HepG2 (cell line): ENCODE data around the gene TNFRSF25. TPM values are rescaled to one million over a fixed set of nuclear protein-coding genes. Genes with fewer than 3 reads are reported as not detected.

Experiments
- ATAC-seq: fragments of 200-7000 bp; cut with Tn5 transposase; 3 replicates; pipeline ENCODE4 v1.9.1; 2020; ENCODE audit warnings: mild to moderate bottlenecking, moderate library complexity
- BruUV-seq: library from RNA; stranded (reverse); fragments of 400-500 nt; replicated peaks from 2 replicates; lab custom pipeline; 2021; lab: Mats Ljungman, UMichigan
- CTCF ChIA-PET: fragments of 300-600 bp; formaldehyde crosslinking; extraction: SDS; loops from one replicate; lab custom pipeline; 2021; ENCODE audit warnings: low total read pairs, inconsistent platforms, low intra/inter-chr PET ratio; lab: Yijun Ruan, JAX
- POLR2A ChIA-PET: fragments of 350-600 bp; sonication (Branson Sonifier 250); formaldehyde crosslinking; loops from one replicate; lab custom pipeline; 2020; ENCODE audit warnings: antibody characterized with exemption, inconsistent platforms; lab: Yijun Ruan, JAX
- DNase-seq: peaks from one replicate; pipeline ENCODE4 v3.0.0-alpha.2; 2015; ENCODE audit warnings: low spot score
- FAIRE-seq: peaks from 3 replicates; lab custom pipeline; 2011; peaks lifted over from hg19 to GRCh38; lab: Jason Lieb, UNC
- H2AFZ ChIP-seq: one replicate; pipeline ENCODE4 v1.6.1; 2011; ENCODE audit warnings: low read length, inconsistent platforms
- H3K27ac ChIP-seq: fragments of 300-600 bp; 3 replicates; pipeline ENCODE4 v1.8.0; 2011; ENCODE audit warnings: mixed run types, mild to moderate bottlenecking, mixed read lengths, low read length, inconsistent platforms; ENCODE audit not compliant: insufficient read depth; ENCODE audit errors: extremely low read length
- H3K27me3 ChIP-seq, 2 experiments: fragments of 200-600 bp in 1 of 2; 2 replicates in 1 of 2; 3 replicates in 1 of 2; pipeline versions ENCODE4 v1.6.0 to v1.8.0; 2011; ENCODE audit warnings: low read length in 2 of 2, mild to moderate bottlenecking in 2 of 2, moderate library complexity in 2 of 2, inconsistent platforms in 1 of 2; ENCODE audit not compliant: insufficient read depth in 2 of 2, control insufficient read depth in 1 of 2
- H3K36me3 ChIP-seq, 2 experiments: fragments of 200-600 bp in 1 of 2; replicated peaks in 1 of 2; 2 replicates in 1 of 2; 3 replicates in 1 of 2; pipeline versions ENCODE4 v1.5.1 to v1.8.0; 2011; ENCODE audit warnings: low read length in 2 of 2, inconsistent platforms in 1 of 2; ENCODE audit not compliant: insufficient read depth in 2 of 2, control insufficient read depth in 1 of 2
- H3K4me1 ChIP-seq: 2 replicates; pipeline ENCODE4 v1.5.1; 2012; ENCODE audit warnings: low read length, inconsistent platforms; ENCODE audit not compliant: insufficient read depth
- H3K4me2 ChIP-seq: 2 replicates; pipeline ENCODE4 v1.6.0; 2011; ENCODE audit warnings: low read depth, low read length, inconsistent platforms
- H3K4me3 ChIP-seq, 3 experiments: fragments of 200-600 bp in 1 of 3; sonication (generic), shearing (Covaris generic) in 1 of 3; replicated peaks in 1 of 3; 2 replicates each; pipeline ENCODE4 v1.5.1; 2011 to 2016; ENCODE audit warnings: low read length in 3 of 3, inconsistent platforms in 2 of 3, low read depth in 2 of 3, mild to moderate bottlenecking in 2 of 3, control low read depth in 1 of 3, mixed read lengths in 1 of 3; ENCODE audit not compliant: insufficient read depth in 1 of 3
- H3K79me2 ChIP-seq: one replicate; pipeline ENCODE4 v1.6.1; 2011; ENCODE audit warnings: low read length, inconsistent platforms; ENCODE audit not compliant: insufficient read depth
- H3K9ac ChIP-seq: 2 replicates; pipeline ENCODE4 v1.6.0; 2011; ENCODE audit warnings: mild to moderate bottlenecking, low read depth, low read length, inconsistent platforms; ENCODE audit not compliant: insufficient read depth
- H3K9me3 ChIP-seq: 2 replicates; pipeline ENCODE4 v1.5.1; 2012; ENCODE audit warnings: mild to moderate bottlenecking, low read length
- H4K20me1 ChIP-seq: 2 replicates; pipeline ENCODE4 v1.6.0; 2011; ENCODE audit warnings: inconsistent platforms, mild to moderate bottlenecking, low read length, moderate library complexity; ENCODE audit not compliant: insufficient read depth
- AGO2 ChIP-seq: fragments of 200-400 bp; formaldehyde crosslinking; optimal IDR thresholded peaks from 2 replicates; pipeline ENCODE3; 2017; ENCODE audit warnings: mild to moderate bottlenecking, low read depth, low read length, moderate library complexity
- FOXK2 ChIP-seq: fragments of 450-650 bp; IDR thresholded peaks from 2 replicates; pipeline ENCODE4 v1.6.1; 2016
- KDM1A ChIP-seq: IDR thresholded peaks from 2 replicates; pipeline ENCODE4 v1.6.1; 2016; ENCODE audit warnings: missing compliant biosample characterization
- MIXL1 ChIP-seq: IDR thresholded peaks from 2 replicates; pipeline ENCODE4 v1.6.1; 2016
- POLR2A ChIP-seq, 2 experiments: IDR thresholded peaks; 2 replicates each; pipeline ENCODE4 v1.6.1; 2011; ENCODE audit warnings: low read depth in 2 of 2, low read length in 2 of 2, mild to moderate bottlenecking in 1 of 2, moderate library complexity in 1 of 2; ENCODE audit not compliant: insufficient read depth in 1 of 2
- POLR2AphosphoS5 ChIP-seq: IDR thresholded peaks from 2 replicates; pipeline ENCODE4 v1.6.1; 2012; ENCODE audit warnings: low read depth, low read length
- RBFOX2 ChIP-seq: fragments of 200-400 bp; formaldehyde crosslinking; IDR thresholded peaks from 2 replicates; pipeline ENCODE4 v1.6.1; 2017; ENCODE audit warnings: low read depth, mild to moderate bottlenecking, low read length
- RBM39 ChIP-seq: fragments of 200-400 bp; formaldehyde crosslinking; IDR thresholded peaks from one replicate; pipeline ENCODE4 v1.6.1; 2018; ENCODE audit warnings: antibody characterized with exemption, mild to moderate bottlenecking, low read depth, low read length; ENCODE audit not compliant: poor library complexity, severe bottlenecking
- SALL1 ChIP-seq: sonication (generic); formaldehyde crosslinking; IDR thresholded peaks from 2 replicates; pipeline ENCODE4 v1.8.0; 2022; ENCODE audit warnings: mild to moderate bottlenecking, missing genetic modification reagents
- SRSF1 ChIP-seq: fragments of 200-400 bp; formaldehyde crosslinking; optimal IDR thresholded peaks from 2 replicates; pipeline ENCODE3; 2017; ENCODE audit warnings: mild to moderate bottlenecking, low read depth, low read length, moderate library complexity
- TCF7L2 ChIP-seq: IDR thresholded peaks from 2 replicates; pipeline ENCODE4 v1.6.1; 2011; ENCODE audit warnings: mild to moderate bottlenecking, low read depth, low read length, moderate library complexity
- ZNF251 ChIP-seq: sonication (generic); formaldehyde crosslinking; IDR thresholded peaks from 2 replicates; pipeline ENCODE4 v1.9.0; 2021; ENCODE audit warnings: mild to moderate bottlenecking, missing genetic modification reagents
- ZNF562 ChIP-seq: sonication (generic); formaldehyde crosslinking; IDR thresholded peaks from 2 replicates; pipeline ENCODE4 v1.8.0; 2022; ENCODE audit warnings: missing genetic modification reagents, borderline replicate concordance
- WGBS: methylation state at CpG from one replicate; pipeline ENCODE4 v1.1.6; 2017; ENCODE audit warnings: low lambda C conversion rate; 5-methylcytosine and 5-hydroxymethylcytosine counted together
- in situ Hi-C: cut with HindIII; loops from 2 replicates; pipeline ENCODE4 v1.10.0; 2017; ENCODE audit warnings: low pct_unique_long_range_greater_than_20kb; ENCODE audit not compliant: extremely low pct_ligation_motif_present
- intact Hi-C: fragments of 100-400 bp; cut with micrococcal nuclease; formaldehyde crosslinking; loops from one replicate; pipeline ENCODE4 v1.10.0; 2022; ENCODE audit not compliant: unreplicated experiment
- polyA plus RNA-seq, 8 experiments: library from polyadenylated mRNA; depleted of rRNA in 3 of 8; stranded (reverse) in 7 of 8; unstranded in 1 of 8; fragments of >200 nt; fragmentation: Illumina TruSeq in 4 of 8; extraction: Trizol in 4 of 8; gene quantifications; 2 replicates each; pipeline versions ENCODE4 v1.2.1 to v1.2.3, GENCODE V29; 2011 to 2016; ENCODE audit warnings: low read depth in 4 of 8, missing spikeins in 1 of 8, mixed read lengths in 1 of 8; ENCODE audit not compliant: insufficient read depth in 1 of 8
- total RNA-seq, 5 experiments: library from RNA; depleted of rRNA; stranded (reverse); fragments of >200 nt; fragmentation: Illumina TruSeq; extraction: Trizol; gene quantifications; 2 replicates each; pipeline ENCODE4 v1.2.3, GENCODE V29; 2016; ENCODE audit warnings: low read depth in 1 of 5
- TF ChIP-seq, protein P1 (sequence below): sonication (generic); formaldehyde crosslinking; IDR thresholded peaks from 2 replicates; pipeline ENCODE4 v1.4.0; 2020; ENCODE audit warnings: missing genetic modification reagents
- TF ChIP-seq, protein P2 (sequence below): sonication (generic); formaldehyde crosslinking; IDR thresholded peaks from 2 replicates; pipeline ENCODE4 v1.5.1; 2020; ENCODE audit warnings: mild to moderate bottlenecking, missing genetic modification reagents, moderate library complexity

Gene TNFRSF25
- total and polyA plus RNA-seq, 2 of the 13 experiments (the other 11 are each of a cell fraction or from before 2014, with no cell fraction given): 1.4 to 1.5 TPM

- H3K4me1 ChIP-seq: peaks cover 20% of the 10 kb centered on the region
- peaks cover 12% of the 10 kb centered on the region; the same call in 1 of the 2 replicates for H4K20me1 ChIP-seq
- H3K4me2 ChIP-seq: no peak overlapping the region
- no peak overlapping the region for H2AFZ ChIP-seq
- no peak overlapping the region for H3K4me3 ChIP-seq
- BruUV-seq: no TSS peak
- ChIA-PET POLR2A (interaction anchor here (1.3 kb wide), 1 partner anchor 9 kb away, joined by 5 read pairs; no protein-coding TSS in a partner anchor), CTCF (no interaction called here)
- H3K79me2 ChIP-seq: no peaks in the 10 kb centered on the region
- ATAC-seq (no peak), FAIRE-seq (no peak), DNase-seq (no peak)
- no peak overlapping the region for H3K9ac ChIP-seq
- H3K9me3 ChIP-seq: no peaks in the 10 kb centered on the region
- 95% methylated on average over 12 of the region's 18 CpGs for WGBS
- peaks cover 10 to 14% of the 10 kb centered on the region in 2 experiments; a peak in 2 of 5 replicates for H3K36me3 ChIP-seq
- no peaks in the 10 kb centered on the region for H3K27me3 ChIP-seq
- in situ Hi-C loops (no loop called here), intact Hi-C loops (no loop called here)
- TF ChIP-seq TCF7L2 (no peak), AGO2 (peak; percentile 53), RBM39 (peak; percentile 19), POLR2A (IDR thresholded peaks at IDR 0.05; ENCODE audit: insufficient read depth in 1 of 2, low read depth in 2 of 2, low read length in 2 of 2) (peak in 1 of 2 experiments; percentile 38; a peak in 2 of 4 replicates)
- H3K27ac ChIP-seq: no peak overlapping the region
Measured at GRCh38 chr1:6459850-6460265, 6.1 kb downstream of the TNFRSF25 start.

DNA sequence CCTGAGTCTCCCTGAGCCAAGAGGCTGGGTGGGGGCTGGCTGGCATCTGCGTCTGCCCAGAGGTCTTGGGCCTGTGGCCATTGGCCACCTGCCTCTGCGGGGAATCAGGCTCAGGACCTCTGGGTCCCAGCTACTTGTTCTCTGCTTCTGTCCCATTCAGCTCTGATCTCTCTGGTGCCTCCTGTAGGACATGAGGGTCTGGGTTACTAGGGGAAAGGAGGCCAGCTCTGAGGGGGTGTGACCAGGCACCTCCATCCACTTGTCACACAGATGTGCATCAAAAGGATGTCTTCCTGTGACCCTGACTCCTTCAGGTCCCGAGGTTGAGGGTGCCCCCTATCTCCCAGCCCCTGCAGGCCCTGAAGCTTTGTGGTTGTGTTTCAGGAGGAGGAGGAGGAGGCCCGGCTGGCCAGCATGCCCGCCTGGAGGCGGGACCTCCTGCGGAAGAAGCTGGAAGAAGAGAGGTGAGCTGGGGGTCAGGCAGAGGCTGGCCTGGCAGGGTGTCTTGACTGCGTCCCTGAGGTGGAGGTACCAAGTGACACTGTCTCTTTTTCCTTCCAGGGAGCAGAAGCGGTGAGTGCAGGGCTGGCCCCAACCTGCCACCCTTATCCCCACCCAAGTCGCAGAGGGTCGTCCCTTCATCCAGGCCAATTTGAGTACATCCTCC is 9.0 kb downstream of the TNFRSF25 start:
- no TSS peak for BruUV-seq
- Histone ChIP-seq H3K79me2 (peaks cover 5% of the 10 kb centered on the region), H3K27ac (no peak overlapping the region), H3K27me3 (no peaks in the 10 kb centered on the region), H2AFZ (no peak overlapping the region), H3K9me3 (no peaks in the 10 kb centered on the region), H3K36me3 (peaks cover 13 to 14% of the 10 kb centered on the region in 2 experiments; a peak in 3 of 5 replicates), H3K4me1 (peaks cover 12% of the 10 kb centered on the region), H3K4me2 (no peak overlapping the region), H4K20me1 (peaks cover 12% of the 10 kb centered on the region; the same call in 1 of the 2 replicates), H3K4me3 (no peak overlapping the region), H3K9ac (no peak overlapping the region)
- DNase-seq (no peak), ATAC-seq (peak; percentile 30; the same call in 2 of the 3 replicates), FAIRE-seq (no peak)
- intact Hi-C loops (no loop called here), in situ Hi-C loops (no loop called here)
- ChIA-PET POLR2A (no interaction called here), CTCF (no interaction called here)
- 99% methylated on average over 9 of the region's 11 CpGs for WGBS
- 0 out of 2 replicates have a peak, but pooled peaks have one; percentile 31 for TF ChIP-seq POLR2AphosphoS5
- no peak for TF ChIP-seq SRSF1
- no peak for TF ChIP-seq ZNF251 (CRISPR knock-in tag)
- TF ChIP-seq MIXL1: no peak
- TF ChIP-seq, protein P1, sequence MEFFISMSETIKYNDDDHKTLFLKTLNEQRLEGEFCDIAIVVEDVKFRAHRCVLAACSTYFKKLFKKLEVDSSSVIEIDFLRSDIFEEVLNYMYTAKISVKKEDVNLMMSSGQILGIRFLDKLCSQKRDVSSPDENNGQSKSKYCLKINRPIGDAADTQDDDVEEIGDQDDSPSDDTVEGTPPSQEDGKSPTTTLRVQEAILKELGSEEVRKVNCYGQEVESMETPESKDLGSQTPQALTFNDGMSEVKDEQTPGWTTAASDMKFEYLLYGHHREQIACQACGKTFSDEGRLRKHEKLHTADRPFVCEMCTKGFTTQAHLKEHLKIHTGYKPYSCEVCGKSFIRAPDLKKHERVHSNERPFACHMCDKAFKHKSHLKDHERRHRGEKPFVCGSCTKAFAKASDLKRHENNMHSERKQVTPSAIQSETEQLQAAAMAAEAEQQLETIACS (CRISPR knock-in tag): no peak
- no peak for TF ChIP-seq FOXK2
- TF ChIP-seq RBFOX2: peak; percentile 45; the same call in 1 of the 2 replicates
- TF ChIP-seq, protein P2, sequence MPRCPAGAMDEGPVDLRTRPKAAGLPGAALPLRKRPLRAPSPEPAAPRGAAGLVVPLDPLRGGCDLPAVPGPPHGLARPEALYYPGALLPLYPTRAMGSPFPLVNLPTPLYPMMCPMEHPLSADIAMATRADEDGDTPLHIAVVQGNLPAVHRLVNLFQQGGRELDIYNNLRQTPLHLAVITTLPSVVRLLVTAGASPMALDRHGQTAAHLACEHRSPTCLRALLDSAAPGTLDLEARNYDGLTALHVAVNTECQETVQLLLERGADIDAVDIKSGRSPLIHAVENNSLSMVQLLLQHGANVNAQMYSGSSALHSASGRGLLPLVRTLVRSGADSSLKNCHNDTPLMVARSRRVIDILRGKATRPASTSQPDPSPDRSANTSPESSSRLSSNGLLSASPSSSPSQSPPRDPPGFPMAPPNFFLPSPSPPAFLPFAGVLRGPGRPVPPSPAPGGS (CRISPR knock-in tag): no peak
- TF ChIP-seq SALL1 (CRISPR knock-in tag): 0 out of 2 replicates have a peak, but pooled peaks have one; percentile 10
- TF ChIP-seq ZNF562 (CRISPR knock-in tag): no peak
- no peak for TF ChIP-seq KDM1A (CRISPR knock-in tag)
